PC-9 (cell line): Measurements from ENCODE around the gene HS3ST3A1.

Source experiments
- EZH2 ChIP-seq: fragments of 200-600 bp; sonication (generic); IDR thresholded peaks from 2 replicates; pipeline ENCODE4 v1.8.0; 2017; ENCODE audit warnings: antibody characterized with exemption, low read depth
- TF ChIP-seq, protein P1 (sequence below): fragments of 200-600 bp; sonication (generic); conservative IDR thresholded peaks from 2 replicates; pipeline ENCODE4 v1.6.1; 2017; ENCODE audit warnings: mixed run types, antibody characterized with exemption, mild to moderate bottlenecking, moderate library complexity

DNA sequence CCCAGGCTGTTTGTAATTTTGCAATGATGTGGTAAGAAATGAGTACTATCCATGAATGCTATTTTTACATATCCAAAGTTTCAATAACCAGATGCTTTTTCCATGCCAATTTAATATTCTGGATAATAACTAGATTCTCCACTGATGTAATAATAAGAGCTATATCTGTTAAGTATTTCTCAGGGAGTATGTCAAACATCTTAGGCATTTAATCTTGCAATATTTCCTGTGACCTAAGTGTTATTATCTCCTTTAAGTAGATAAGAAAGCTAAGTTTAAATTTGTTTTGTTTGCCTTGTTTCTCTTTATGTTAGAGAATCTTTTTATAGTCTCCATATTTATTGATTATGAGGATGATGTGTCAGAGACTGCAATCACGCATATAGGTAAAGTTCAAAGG lies 32.3 kb upstream of the HS3ST3A1 start:
- TF ChIP-seq, protein P1, sequence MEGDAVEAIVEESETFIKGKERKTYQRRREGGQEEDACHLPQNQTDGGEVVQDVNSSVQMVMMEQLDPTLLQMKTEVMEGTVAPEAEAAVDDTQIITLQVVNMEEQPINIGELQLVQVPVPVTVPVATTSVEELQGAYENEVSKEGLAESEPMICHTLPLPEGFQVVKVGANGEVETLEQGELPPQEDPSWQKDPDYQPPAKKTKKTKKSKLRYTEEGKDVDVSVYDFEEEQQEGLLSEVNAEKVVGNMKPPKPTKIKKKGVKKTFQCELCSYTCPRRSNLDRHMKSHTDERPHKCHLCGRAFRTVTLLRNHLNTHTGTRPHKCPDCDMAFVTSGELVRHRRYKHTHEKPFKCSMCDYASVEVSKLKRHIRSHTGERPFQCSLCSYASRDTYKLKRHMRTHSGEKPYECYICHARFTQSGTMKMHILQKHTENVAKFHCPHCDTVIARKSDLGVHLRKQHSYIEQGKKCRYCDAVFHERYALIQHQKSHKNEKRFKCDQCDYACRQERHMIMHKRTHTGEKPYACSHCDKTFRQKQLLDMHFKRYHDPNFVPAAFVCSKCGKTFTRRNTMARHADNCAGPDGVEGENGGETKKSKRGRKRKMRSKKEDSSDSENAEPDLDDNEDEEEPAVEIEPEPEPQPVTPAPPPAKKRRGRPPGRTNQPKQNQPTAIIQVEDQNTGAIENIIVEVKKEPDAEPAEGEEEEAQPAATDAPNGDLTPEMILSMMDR, result no peak
- no peak for TF ChIP-seq EZH2
